NCI-H82 (cell line): Measurements from ENCODE around the gene PSMA6.

Source experiments
- DNase-seq: peaks from one replicate; lab custom pipeline; 2025; lab: John Stamatoyannopoulos, UW

Gene PSMA6

DNA sequence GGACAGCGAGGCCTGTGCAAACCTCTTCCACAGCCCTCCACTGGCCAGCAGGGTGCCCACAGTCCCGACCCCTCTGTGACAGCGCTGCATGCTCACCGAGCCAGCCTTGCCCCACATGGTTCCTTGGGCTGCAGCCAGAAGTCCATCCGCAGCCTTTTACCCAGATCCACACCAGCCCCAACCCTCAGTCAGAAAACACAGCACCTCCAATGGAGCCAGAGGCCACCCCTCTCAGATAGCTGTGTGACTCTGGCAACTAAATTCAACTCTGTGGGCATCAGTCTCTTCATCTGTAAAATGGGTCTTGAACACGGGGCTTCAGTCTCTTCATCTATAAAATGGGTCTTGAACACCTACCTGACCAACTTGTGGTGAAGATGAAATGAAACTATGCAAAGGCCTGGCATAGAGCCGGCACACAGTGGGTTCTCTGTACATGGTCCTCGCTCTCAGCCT is 74.4 kb downstream of the PSMA6 start:
- no peak for DNase-seq

DNA sequence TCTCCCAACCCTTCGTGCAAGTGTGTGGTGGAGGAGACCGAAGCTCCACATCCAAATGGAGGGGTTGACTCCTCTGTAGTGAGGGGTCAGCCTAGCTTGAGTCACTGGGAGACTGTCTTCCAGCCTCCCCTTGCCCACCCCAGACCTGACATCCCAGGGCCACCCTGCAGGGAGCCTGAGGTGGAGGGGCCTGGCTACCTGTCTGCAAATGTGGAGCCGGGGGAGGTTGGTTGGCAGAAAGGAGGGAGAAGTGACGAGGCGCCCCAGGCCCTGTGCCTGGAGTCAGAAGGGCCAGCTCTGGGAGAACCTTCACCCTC is 74.8 kb downstream of the PSMA6 start:
- DNase-seq, result no peak
